Hypothalamus (tissue), 51 donors: ENCODE measurements around the gene TMEM114.
"Not testable (repeated sequence)": the region's sequence is repeated elsewhere in the genome, so short reads cannot be mapped to it uniquely, and the experiment has no call there.

ENCODE experiments used
- DNase-seq, 51 donors: peaks; one replicate each; lab custom pipeline; 2025; lab: John Stamatoyannopoulos, UW

Gene TMEM114

GRCh38 chr16:8576141-8577004, 13.9 kb downstream of the TMEM114 start:
- DNase-seq, result no peak

- no peak for DNase-seq
Measured at GRCh38 chr16:8575399-8575798, 14.9 kb downstream of the TMEM114 start.

GRCh38 chr16:8572919-8573724, 17.2 kb downstream of the TMEM114 start:
- peak in 5 of 51 donors; percentile 2 to 26 (median 10) for DNase-seq

- no peak for DNase-seq
Measured at GRCh38 chr16:8572063-8572918, 18.0 kb downstream of the TMEM114 start.

- DNase-seq, result peak in 1 of 51 donors; percentile 18
Measured at GRCh38 chr16:8571061-8571596, 19.2 kb downstream of the TMEM114 start.

GRCh38 chr16:8570393-8570792, 19.9 kb downstream of the TMEM114 start:
- DNase-seq, result not testable (repeated sequence)

- DNase-seq, result no peak
Measured at GRCh38 chr16:8569650-8570346, 20.5 kb downstream of the TMEM114 start.

GRCh38 chr16:8568231-8568617, 22.1 kb downstream of the TMEM114 start:
- no peak for DNase-seq

- DNase-seq, result peak in 49 of 51 donors; percentile 8 to 83 (median 44)
Measured at GRCh38 chr16:8567355-8568230, 22.7 kb downstream of the TMEM114 start.

GRCh38 chr16:8565498-8565897, 24.8 kb downstream of the TMEM114 start:
- no peak for DNase-seq

- no peak for DNase-seq
Measured at GRCh38 chr16:8564934-8565345, 25.4 kb downstream of the TMEM114 start.

- DNase-seq, result not testable (repeated sequence)
Measured at GRCh38 chr16:8563944-8564540, 26.3 kb downstream of the TMEM114 start.

- no peak for DNase-seq
Measured at GRCh38 chr16:8561496-8561895, 28.8 kb downstream of the TMEM114 start.

- DNase-seq, result no peak
Measured at GRCh38 chr16:8555400-8555799, 34.9 kb downstream of the TMEM114 start.

GRCh38 chr16:8554881-8555280, 35.4 kb downstream of the TMEM114 start:
- no peak for DNase-seq

- DNase-seq, result no peak
Measured at GRCh38 chr16:8554022-8554421, 36.3 kb downstream of the TMEM114 start.

GRCh38 chr16:8552487-8553221, 37.7 kb downstream of the TMEM114 start:
- DNase-seq, result no peak
